Measurements from ENCODE around the gene DCHS1. TPM values are rescaled to one million over a fixed set of nuclear protein-coding genes. Genes with fewer than 3 reads are reported as not detected.

The DCHS1 gene
- total and polyA plus RNA-seq, 4 donors: 0.68 to 8.9 (median 5.8) TPM

- 65% methylated on average over 6 of the region's 6 CpGs for WGBS
These were observed 4.6 kb downstream of the DCHS1 start for GRCh38 chr11:6650980-6651379.

More at GRCh38 chr11:6650980-6651379, 4.6 kb downstream of the DCHS1 start:
- no peaks in the 10 kb centered on the region for H3K9me3 ChIP-seq (ENCODE audit: control insufficient read depth in 4 of 4, low read length in 3 of 4)
- H3K9ac ChIP-seq (ENCODE audit: low read depth in 1 of 2, low read length in 2 of 2): no peak overlapping the region
- H3K4me1 ChIP-seq (ENCODE audit: control insufficient read depth in 4 of 4, insufficient read depth in 4 of 4, low read length in 3 of 4): peaks cover 0 to 17% (median 4%) of the 10 kb centered on the region in 4 donors
- TF ChIP-seq TAF1 (conservative IDR thresholded peaks at IDR 0.05) (no peak), ATF3 (IDR thresholded peaks at IDR 0.05) (no peak), HNF4G (IDR thresholded peaks at IDR 0.05) (no peak), SP1 (IDR thresholded peaks at IDR 0.05) (no peak), FOXA1 (IDR thresholded peaks at IDR 0.05) (no peak), ZBTB33 (IDR thresholded peaks at IDR 0.05) (no peak), JUND (IDR thresholded peaks at IDR 0.05) (no peak), FOXA2 (IDR thresholded peaks at IDR 0.05) (no peak), EGR1 (IDR thresholded peaks at IDR 0.05; ENCODE audit: low read depth in 2 of 2) (no peak), RXRA (IDR thresholded peaks at IDR 0.05) (no peak), NR2F2 (IDR thresholded peaks at IDR 0.05) (no peak), REST (IDR thresholded peaks at IDR 0.05) (no peak), GABPA (IDR thresholded peaks at IDR 0.05 in 1 of 2, conservative IDR thresholded peaks at IDR 0.05 in 1 of 2) (no peak), YY1 (IDR thresholded peaks at IDR 0.05) (no peak), RAD21 (IDR thresholded peaks at IDR 0.05) (no peak), HNF4A (conservative IDR thresholded peaks at IDR 0.05) (no peak)
- TF ChIP-seq, protein P1, sequence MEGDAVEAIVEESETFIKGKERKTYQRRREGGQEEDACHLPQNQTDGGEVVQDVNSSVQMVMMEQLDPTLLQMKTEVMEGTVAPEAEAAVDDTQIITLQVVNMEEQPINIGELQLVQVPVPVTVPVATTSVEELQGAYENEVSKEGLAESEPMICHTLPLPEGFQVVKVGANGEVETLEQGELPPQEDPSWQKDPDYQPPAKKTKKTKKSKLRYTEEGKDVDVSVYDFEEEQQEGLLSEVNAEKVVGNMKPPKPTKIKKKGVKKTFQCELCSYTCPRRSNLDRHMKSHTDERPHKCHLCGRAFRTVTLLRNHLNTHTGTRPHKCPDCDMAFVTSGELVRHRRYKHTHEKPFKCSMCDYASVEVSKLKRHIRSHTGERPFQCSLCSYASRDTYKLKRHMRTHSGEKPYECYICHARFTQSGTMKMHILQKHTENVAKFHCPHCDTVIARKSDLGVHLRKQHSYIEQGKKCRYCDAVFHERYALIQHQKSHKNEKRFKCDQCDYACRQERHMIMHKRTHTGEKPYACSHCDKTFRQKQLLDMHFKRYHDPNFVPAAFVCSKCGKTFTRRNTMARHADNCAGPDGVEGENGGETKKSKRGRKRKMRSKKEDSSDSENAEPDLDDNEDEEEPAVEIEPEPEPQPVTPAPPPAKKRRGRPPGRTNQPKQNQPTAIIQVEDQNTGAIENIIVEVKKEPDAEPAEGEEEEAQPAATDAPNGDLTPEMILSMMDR (IDR thresholded peaks at IDR 0.05; ENCODE audit: low read depth, low read length, missing input control): no peak
- TF ChIP-seq, protein P2, sequence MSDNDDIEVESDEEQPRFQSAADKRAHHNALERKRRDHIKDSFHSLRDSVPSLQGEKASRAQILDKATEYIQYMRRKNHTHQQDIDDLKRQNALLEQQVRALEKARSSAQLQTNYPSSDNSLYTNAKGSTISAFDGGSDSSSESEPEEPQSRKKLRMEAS (IDR thresholded peaks at IDR 0.05): no peak
- no peak overlapping the region for H3K27ac ChIP-seq (ENCODE audit: low read depth in 1 of 2, low read length in 2 of 2)
- no peaks in the 10 kb centered on the region for H3K27me3 ChIP-seq (ENCODE audit: control insufficient read depth in 4 of 4, insufficient read depth in 4 of 4, low read length in 3 of 4)
- no peak for DNase-seq (ENCODE audit: low spot score)
- H3K4me3 ChIP-seq (ENCODE audit: low read depth in 1 of 3, low read length in 3 of 3): no peak overlapping the region
- H3K36me3 ChIP-seq (ENCODE audit: control insufficient read depth in 4 of 4, insufficient read depth in 3 of 4, low read depth in 1 of 4, low read length in 3 of 4): no peaks in the 10 kb centered on the region
